ENCODE results near the gene ZC3H7B. TPM values are rescaled to one million over a fixed set of nuclear protein-coding genes. Genes with fewer than 3 reads are reported as not detected.

ZC3H7B gene
- total and polyA plus RNA-seq, 9 donors = 25.6 to 55.0 (median 42.2) TPM

GRCh38 chr22:41302021-41302767 is 869 bp downstream of the ZC3H7B start:
- DNase-seq = peak; percentile 57
- H3K4me3 ChIP-seq (ENCODE audit: low read length) = peak overlapping the region; percentile 96
- H3K9me3 ChIP-seq (replicated peaks; ENCODE audit: control insufficient read depth, low read depth, low read length) = no peaks in the 10 kb centered on the region
- peaks cover 6% of the 10 kb centered on the region for H3K36me3 ChIP-seq (ENCODE audit: control insufficient read depth, insufficient read depth, low read length)
- WGBS (ENCODE audit: insufficient coverage) = under 1% methylated on average over 46 of the region's 60 CpGs
- H3K4me1 ChIP-seq (ENCODE audit: control insufficient read depth, insufficient read depth, low read length) = peaks cover 14% of the 10 kb centered on the region
- no peaks in the 10 kb centered on the region for H3K27me3 ChIP-seq (ENCODE audit: control insufficient read depth, insufficient read depth, low read length)
- H3K27ac ChIP-seq (ENCODE audit: low read length) = peak overlapping the region; percentile 82

GRCh38 chr22:41302811-41303210 is 1.5 kb downstream of the ZC3H7B start:
- Histone ChIP-seq H3K4me3 (ENCODE audit: low read length) (peak overlapping the region; percentile 96), H3K27ac (ENCODE audit: low read length) (peak overlapping the region; percentile 82), H3K36me3 (ENCODE audit: control insufficient read depth, insufficient read depth, low read length) (peaks cover 10% of the 10 kb centered on the region), H3K27me3 (ENCODE audit: control insufficient read depth, insufficient read depth, low read length) (no peaks in the 10 kb centered on the region), H3K4me1 (ENCODE audit: control insufficient read depth, insufficient read depth, low read length) (peaks cover 20% of the 10 kb centered on the region), H3K9me3 (replicated peaks; ENCODE audit: control insufficient read depth, low read depth, low read length) (no peaks in the 10 kb centered on the region)
- 17% methylated on average over 1 of the region's 5 CpGs for WGBS (ENCODE audit: insufficient coverage)
- DNase-seq = no peak

GRCh38 chr22:41305646-41306045 is 4.3 kb downstream of the ZC3H7B start:
- 84% methylated on average over 4 of the region's 4 CpGs for WGBS (ENCODE audit: insufficient coverage)
- Histone ChIP-seq H3K4me3 (ENCODE audit: low read length) (no peak overlapping the region), H3K27ac (ENCODE audit: low read length) (no peak overlapping the region), H3K9me3 (replicated peaks; ENCODE audit: control insufficient read depth, low read depth, low read length) (no peaks in the 10 kb centered on the region), H3K27me3 (ENCODE audit: control insufficient read depth, insufficient read depth, low read length) (no peaks in the 10 kb centered on the region), H3K4me1 (ENCODE audit: control insufficient read depth, insufficient read depth, low read length) (peaks cover 19% of the 10 kb centered on the region), H3K36me3 (ENCODE audit: control insufficient read depth, insufficient read depth, low read length) (peaks cover 14% of the 10 kb centered on the region)
- DNase-seq = no peak

- peak overlapping the region; percentile 17 for H3K27ac ChIP-seq (ENCODE audit: low read length)
- peak; percentile 43 for DNase-seq
- no peak overlapping the region for H3K4me3 ChIP-seq (ENCODE audit: low read length)
- peaks cover 7% of the 10 kb centered on the region for H3K4me1 ChIP-seq (ENCODE audit: control insufficient read depth, insufficient read depth, low read length)
- no peaks in the 10 kb centered on the region for H3K27me3 ChIP-seq (ENCODE audit: control insufficient read depth, insufficient read depth, low read length)
- peaks cover 14% of the 10 kb centered on the region for H3K36me3 ChIP-seq (ENCODE audit: control insufficient read depth, insufficient read depth, low read length)
- no CpG with 5 or more reads among the region's 3 CpGs for WGBS (ENCODE audit: insufficient coverage)
- no peaks in the 10 kb centered on the region for H3K9me3 ChIP-seq (replicated peaks; ENCODE audit: control insufficient read depth, low read depth, low read length)
Measured at GRCh38 chr22:41308054-41308453, 6.7 kb downstream of the ZC3H7B start.

GRCh38 chr22:41308544-41308947 is 7.2 kb downstream of the ZC3H7B start:
- Histone ChIP-seq H3K27ac (ENCODE audit: low read length) (no peak overlapping the region), H3K36me3 (ENCODE audit: control insufficient read depth, insufficient read depth, low read length) (peaks cover 14% of the 10 kb centered on the region), H3K4me1 (ENCODE audit: control insufficient read depth, insufficient read depth, low read length) (peaks cover 6% of the 10 kb centered on the region), H3K27me3 (ENCODE audit: control insufficient read depth, insufficient read depth, low read length) (no peaks in the 10 kb centered on the region), H3K9me3 (replicated peaks; ENCODE audit: control insufficient read depth, low read depth, low read length) (no peaks in the 10 kb centered on the region), H3K4me3 (ENCODE audit: low read length) (no peak overlapping the region)
- 56% methylated on average over 7 of the region's 7 CpGs for WGBS (ENCODE audit: insufficient coverage)
- DNase-seq = no peak

GRCh38 chr22:41310336-41310735 is 9.0 kb downstream of the ZC3H7B start:
- H3K4me1 ChIP-seq (ENCODE audit: control insufficient read depth, insufficient read depth, low read length) = peaks cover 6% of the 10 kb centered on the region
- 88% methylated on average over 1 of the region's 1 CpG for WGBS (ENCODE audit: insufficient coverage)

GRCh38 chr22:41311487-41311886 is 10.2 kb downstream of the ZC3H7B start:
- H3K9me3 ChIP-seq (replicated peaks; ENCODE audit: control insufficient read depth, low read depth, low read length) = no peaks in the 10 kb centered on the region
- H3K27ac ChIP-seq (ENCODE audit: low read length) = no peak overlapping the region
- H3K4me3 ChIP-seq (ENCODE audit: low read length) = no peak overlapping the region
- peaks cover 6% of the 10 kb centered on the region for H3K4me1 ChIP-seq (ENCODE audit: control insufficient read depth, insufficient read depth, low read length)
- 94% methylated on average over 2 of the region's 5 CpGs for WGBS (ENCODE audit: insufficient coverage)
- DNase-seq = no peak
- H3K36me3 ChIP-seq (ENCODE audit: control insufficient read depth, insufficient read depth, low read length) = peaks cover 9% of the 10 kb centered on the region
- H3K27me3 ChIP-seq (ENCODE audit: control insufficient read depth, insufficient read depth, low read length) = no peaks in the 10 kb centered on the region

More at GRCh38 chr22:41310336-41310735, 9.0 kb downstream of the ZC3H7B start:
- H3K27me3 ChIP-seq (ENCODE audit: control insufficient read depth, insufficient read depth, low read length) = no peaks in the 10 kb centered on the region
- H3K36me3 ChIP-seq (ENCODE audit: control insufficient read depth, insufficient read depth, low read length) = peaks cover 9% of the 10 kb centered on the region
- no peak for DNase-seq
- no peak overlapping the region for H3K27ac ChIP-seq (ENCODE audit: low read length)
- H3K4me3 ChIP-seq (ENCODE audit: low read length) = no peak overlapping the region
- no peaks in the 10 kb centered on the region for H3K9me3 ChIP-seq (replicated peaks; ENCODE audit: control insufficient read depth, low read depth, low read length)

- H3K27ac ChIP-seq (ENCODE audit: low read length) = no peak overlapping the region
- H3K27me3 ChIP-seq (ENCODE audit: control insufficient read depth, insufficient read depth, low read length) = no peaks in the 10 kb centered on the region
- no peaks in the 10 kb centered on the region for H3K9me3 ChIP-seq (replicated peaks; ENCODE audit: control insufficient read depth, low read depth, low read length)
- no peak for DNase-seq
- H3K4me1 ChIP-seq (ENCODE audit: control insufficient read depth, insufficient read depth, low read length) = no peaks in the 10 kb centered on the region
- H3K4me3 ChIP-seq (ENCODE audit: low read length) = no peak overlapping the region
- 95% methylated on average over 4 of the region's 8 CpGs for WGBS (ENCODE audit: insufficient coverage)
- peaks cover 4% of the 10 kb centered on the region for H3K36me3 ChIP-seq (ENCODE audit: control insufficient read depth, insufficient read depth, low read length)
Measured at GRCh38 chr22:41314821-41315220, 13.5 kb downstream of the ZC3H7B start.

GRCh38 chr22:41315586-41315985 is 14.3 kb downstream of the ZC3H7B start:
- no peak overlapping the region for H3K27ac ChIP-seq (ENCODE audit: low read length)
- H3K27me3 ChIP-seq (ENCODE audit: control insufficient read depth, insufficient read depth, low read length) = no peaks in the 10 kb centered on the region
- H3K4me3 ChIP-seq (ENCODE audit: low read length) = no peak overlapping the region
- no peaks in the 10 kb centered on the region for H3K4me1 ChIP-seq (ENCODE audit: control insufficient read depth, insufficient read depth, low read length)
- no peaks in the 10 kb centered on the region for H3K9me3 ChIP-seq (replicated peaks; ENCODE audit: control insufficient read depth, low read depth, low read length)
- H3K36me3 ChIP-seq (ENCODE audit: control insufficient read depth, insufficient read depth, low read length) = peaks cover 4% of the 10 kb centered on the region
- no peak for DNase-seq
- 67% methylated on average over 1 of the region's 1 CpG for WGBS (ENCODE audit: insufficient coverage)

- no peak overlapping the region for H3K4me3 ChIP-seq (ENCODE audit: low read length)
- peaks cover 39% of the 10 kb centered on the region for H3K36me3 ChIP-seq (ENCODE audit: control insufficient read depth, insufficient read depth, low read length)
- peaks cover 3% of the 10 kb centered on the region for H3K4me1 ChIP-seq (ENCODE audit: control insufficient read depth, insufficient read depth, low read length)
- no peaks in the 10 kb centered on the region for H3K27me3 ChIP-seq (ENCODE audit: control insufficient read depth, insufficient read depth, low read length)
- 86% methylated on average over 13 of the region's 16 CpGs for WGBS (ENCODE audit: insufficient coverage)
- DNase-seq = no peak
- H3K9me3 ChIP-seq (replicated peaks; ENCODE audit: control insufficient read depth, low read depth, low read length) = no peaks in the 10 kb centered on the region
- H3K27ac ChIP-seq (ENCODE audit: low read length) = no peak overlapping the region
Measured at GRCh38 chr22:41320416-41321240, 19.3 kb downstream of the ZC3H7B start.
